ENCODE data around the gene REXO1.
A peak's percentile ranks its signal among the peaks of the same experiment; 100 is the strongest.

The REXO1 gene

GRCh38 chr19:1854039-1854541, 5.8 kb upstream of the REXO1 start:
- H4K8ac ChIP-seq (ENCODE audit: low read length) = peak overlapping the region; percentile 96
- H3K36me3 ChIP-seq (ENCODE audit: control insufficient read depth in 1 of 2, insufficient read depth in 2 of 2, low read depth in 1 of 2, low read length in 2 of 2) = peaks cover 4 to 40% of the 10 kb centered on the region in 2 experiments
- no peak overlapping the region for H3K9ac ChIP-seq (ENCODE audit: low read length)
- H4K91ac ChIP-seq (ENCODE audit: low read length) = peak overlapping the region; percentile 55
- 93% methylated on average over 13 of the region's 16 CpGs for WGBS
- no peak overlapping the region for H3K23ac ChIP-seq (ENCODE audit: low read length in 2 of 2)
- H3K14ac ChIP-seq (ENCODE audit: low read length in 2 of 2) = no peak overlapping the region
- peak overlapping the region; percentile 34 for H2BK15ac ChIP-seq (ENCODE audit: low read depth, poor library complexity, severe bottlenecking)
- no peaks in the 10 kb centered on the region for H3K27me3 ChIP-seq (ENCODE audit: control insufficient read depth in 1 of 2, insufficient read depth in 1 of 2, low read length in 2 of 2)
- no peak overlapping the region for H2AFZ ChIP-seq (ENCODE audit: low read depth, low read length)
- H3K9me3 ChIP-seq (ENCODE audit: control insufficient read depth, low read length) = no peaks in the 10 kb centered on the region
- no peak overlapping the region for H3K4me2 ChIP-seq (ENCODE audit: low read length, poor library complexity, severe bottlenecking)
- H3K27ac ChIP-seq (ENCODE audit: low read length, poor library complexity, severe bottlenecking) = no peak overlapping the region
- peak overlapping the region; percentile 14 to 51 for H2BK12ac ChIP-seq (ENCODE audit: low read length in 2 of 2)
- no peak overlapping the region for H3K4me3 ChIP-seq (ENCODE audit: insufficient read depth in 1 of 2, low read depth in 1 of 2, low read length in 2 of 2)
- H3K79me1 ChIP-seq (replicated peaks; ENCODE audit: low read length, poor library complexity, severe bottlenecking) = peaks cover 22% of the 10 kb centered on the region
- H2BK120ac ChIP-seq (ENCODE audit: low read depth, low read length) = peak overlapping the region; percentile 29
- DNase-seq = no peak
- peak overlapping the region; percentile 83 to 95 for H3K4ac ChIP-seq (ENCODE audit: low read depth in 1 of 2, low read length in 2 of 2)
- H2BK5ac ChIP-seq (ENCODE audit: low read depth, low read length, poor library complexity, severe bottlenecking) = no peak overlapping the region
- peaks cover 61% of the 10 kb centered on the region for H3K4me1 ChIP-seq (ENCODE audit: control insufficient read depth, insufficient read depth, low read depth, low read length)
- H2AK5ac ChIP-seq (ENCODE audit: low read length, severe bottlenecking) = peak overlapping the region; percentile 64
- peak overlapping the region in 1 of 2 experiments; percentile 8 for H3K18ac ChIP-seq (ENCODE audit: low read depth in 1 of 2, low read length in 2 of 2)

- Histone ChIP-seq H3K9ac (ENCODE audit: low read length) (peak overlapping the region; percentile 40), H2BK12ac (ENCODE audit: low read length in 2 of 2) (no peak overlapping the region)
Observed at GRCh38 chr19:1853295-1854038, 5.2 kb upstream of the REXO1 start.

DNA sequence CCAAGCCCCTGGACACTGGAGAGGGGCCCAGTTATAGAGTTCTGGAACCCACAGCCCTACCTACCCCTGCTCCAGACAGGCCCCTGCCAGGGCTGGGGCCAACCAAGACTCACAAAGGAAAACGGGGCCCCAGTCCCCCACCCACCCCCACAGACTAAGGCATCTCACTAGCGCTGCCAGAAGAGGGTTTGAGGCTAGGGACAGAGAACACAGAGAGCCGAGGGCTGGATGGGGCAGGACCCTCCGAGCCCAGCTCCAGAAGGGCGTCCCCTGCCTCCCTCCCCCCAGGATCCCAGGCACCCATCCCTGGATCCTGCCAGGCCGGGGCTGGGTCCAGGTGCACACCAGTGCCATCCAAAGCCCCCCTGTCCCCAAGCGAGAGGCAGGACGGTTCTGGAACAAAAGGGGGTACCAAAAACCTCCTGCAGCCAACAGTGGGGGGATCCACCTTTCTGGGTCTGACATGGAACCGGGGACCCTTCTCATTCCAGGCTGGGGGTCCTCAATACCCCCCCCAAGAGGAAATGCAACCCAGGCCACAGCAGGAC, 4.4 kb upstream of the REXO1 start:
- H3K23ac ChIP-seq (ENCODE audit: low read length in 2 of 2) = no peak overlapping the region
- H3K4me3 ChIP-seq (ENCODE audit: insufficient read depth in 1 of 2, low read depth in 1 of 2, low read length in 2 of 2) = no peak overlapping the region
- peaks cover 47% of the 10 kb centered on the region for H3K4me1 ChIP-seq (ENCODE audit: control insufficient read depth, insufficient read depth, low read depth, low read length)
- H3K4me2 ChIP-seq (ENCODE audit: low read length, poor library complexity, severe bottlenecking) = no peak overlapping the region
- H3K27ac ChIP-seq (ENCODE audit: low read length, poor library complexity, severe bottlenecking) = no peak overlapping the region
- no peak overlapping the region for H3K18ac ChIP-seq (ENCODE audit: low read depth in 1 of 2, low read length in 2 of 2)
- H4K91ac ChIP-seq (ENCODE audit: low read length) = no peak overlapping the region
- H2BK15ac ChIP-seq (ENCODE audit: low read depth, poor library complexity, severe bottlenecking) = no peak overlapping the region
- peaks cover 25% of the 10 kb centered on the region for H3K79me1 ChIP-seq (replicated peaks; ENCODE audit: low read length, poor library complexity, severe bottlenecking)
- H3K14ac ChIP-seq (ENCODE audit: low read length in 2 of 2) = no peak overlapping the region
- no peak overlapping the region for H3K9ac ChIP-seq (ENCODE audit: low read length)
- WGBS = 98% methylated on average over 8 of the region's 9 CpGs
- H3K27me3 ChIP-seq (ENCODE audit: control insufficient read depth in 1 of 2, insufficient read depth in 1 of 2, low read length in 2 of 2) = no peaks in the 10 kb centered on the region
- H2BK5ac ChIP-seq (ENCODE audit: low read depth, low read length, poor library complexity, severe bottlenecking) = no peak overlapping the region
- peaks cover 4 to 35% of the 10 kb centered on the region in 2 experiments for H3K36me3 ChIP-seq (ENCODE audit: control insufficient read depth in 1 of 2, insufficient read depth in 2 of 2, low read depth in 1 of 2, low read length in 2 of 2)
- no peaks in the 10 kb centered on the region for H3K9me3 ChIP-seq (ENCODE audit: control insufficient read depth, low read length)
- DNase-seq = no peak
- H4K8ac ChIP-seq (ENCODE audit: low read length) = no peak overlapping the region
- no peak overlapping the region for H2AFZ ChIP-seq (ENCODE audit: low read depth, low read length)
- no peak overlapping the region for H2AK5ac ChIP-seq (ENCODE audit: low read length, severe bottlenecking)
- no peak overlapping the region for H3K4ac ChIP-seq (ENCODE audit: low read depth in 1 of 2, low read length in 2 of 2)
- no peak overlapping the region for H2BK12ac ChIP-seq (ENCODE audit: low read length in 2 of 2)
- no peak overlapping the region for H2BK120ac ChIP-seq (ENCODE audit: low read depth, low read length)

More at GRCh38 chr19:1853295-1854038, 5.2 kb upstream of the REXO1 start:
- Histone ChIP-seq H3K4me2 (ENCODE audit: low read length, poor library complexity, severe bottlenecking) (peak overlapping the region; percentile 48), H2AK5ac (ENCODE audit: low read length, severe bottlenecking) (peak overlapping the region; percentile 20), H2BK5ac (ENCODE audit: low read depth, low read length, poor library complexity, severe bottlenecking) (no peak overlapping the region), H2BK15ac (ENCODE audit: low read depth, poor library complexity, severe bottlenecking) (peak overlapping the region; percentile 9), H3K27ac (ENCODE audit: low read length, poor library complexity, severe bottlenecking) (peak overlapping the region; percentile 24), H3K14ac (ENCODE audit: low read length in 2 of 2) (no peak overlapping the region), H3K23ac (ENCODE audit: low read length in 2 of 2) (no peak overlapping the region), H2AFZ (ENCODE audit: low read depth, low read length) (no peak overlapping the region), H3K9me3 (ENCODE audit: control insufficient read depth, low read length) (no peaks in the 10 kb centered on the region), H3K4ac (ENCODE audit: low read depth in 1 of 2, low read length in 2 of 2) (peak overlapping the region in 1 of 2 experiments; percentile 24), H3K18ac (ENCODE audit: low read depth in 1 of 2, low read length in 2 of 2) (peak overlapping the region in 1 of 2 experiments; percentile 61), H3K4me1 (ENCODE audit: control insufficient read depth, insufficient read depth, low read depth, low read length) (peaks cover 55% of the 10 kb centered on the region), H3K4me3 (ENCODE audit: insufficient read depth in 1 of 2, low read depth in 1 of 2, low read length in 2 of 2) (no peak overlapping the region), H3K79me1 (replicated peaks; ENCODE audit: low read length, poor library complexity, severe bottlenecking) (peaks cover 25% of the 10 kb centered on the region), H4K8ac (ENCODE audit: low read length) (peak overlapping the region; percentile 87), H4K91ac (ENCODE audit: low read length) (peak overlapping the region; percentile 35), H3K27me3 (ENCODE audit: control insufficient read depth in 1 of 2, insufficient read depth in 1 of 2, low read length in 2 of 2) (no peaks in the 10 kb centered on the region), H3K36me3 (ENCODE audit: control insufficient read depth in 1 of 2, insufficient read depth in 2 of 2, low read depth in 1 of 2, low read length in 2 of 2) (peaks cover 4 to 40% of the 10 kb centered on the region in 2 experiments), H2BK120ac (ENCODE audit: low read depth, low read length) (peak overlapping the region; percentile 74)
- WGBS = 33% methylated on average over 23 of the region's 27 CpGs
- DNase-seq = peak; percentile 81

Data from mesenchymal stem cell (in vitro differentiated cells and primary cell).